Measurements from ENCODE around the gene GALNT18. TPM values are rescaled to one million over a fixed set of nuclear protein-coding genes. Genes with fewer than 3 reads are reported as not detected.

GALNT18 gene
- total and polyA plus RNA-seq, 9 donors, result 3.0 to 13.2 (median 7.7) TPM

GRCh38 chr11:11253995-11254394 lies 367.8 kb downstream of the GALNT18 start:
- TF ChIP-seq EP300 (IDR thresholded peaks at IDR 0.05) (no peak), POLR2A (IDR thresholded peaks at IDR 0.05) (no peak), CTCF (IDR thresholded peaks at IDR 0.05) (no peak)
- H3K27ac ChIP-seq, result no peak overlapping the region
- H3K4me1 ChIP-seq (ENCODE audit: insufficient read depth), result no peaks in the 10 kb centered on the region
- no peak for DNase-seq
- H3K4me3 ChIP-seq, result no peak overlapping the region
- no peaks in the 10 kb centered on the region for H3K27me3 ChIP-seq
- no peaks in the 10 kb centered on the region for H3K9me3 ChIP-seq
- intact Hi-C loops (cut with DNase I), result no loop called here
- H3K36me3 ChIP-seq, result no peaks in the 10 kb centered on the region
- 73 to 80% (median 79%) methylated on average over 5 of the region's 5 CpGs for WGBS, 3 donors

GRCh38 chr11:11253497-11253896 lies 368.3 kb downstream of the GALNT18 start:
- DNase-seq, result no peak
- Histone ChIP-seq H3K9me3 (no peaks in the 10 kb centered on the region), H3K4me3 (no peak overlapping the region), H3K36me3 (no peaks in the 10 kb centered on the region), H3K27me3 (no peaks in the 10 kb centered on the region), H3K4me1 (ENCODE audit: insufficient read depth) (no peaks in the 10 kb centered on the region), H3K27ac (no peak overlapping the region)
- TF ChIP-seq EP300 (IDR thresholded peaks at IDR 0.05), result no peak
- TF ChIP-seq CTCF (IDR thresholded peaks at IDR 0.05), result no peak
- no peak for TF ChIP-seq POLR2A (IDR thresholded peaks at IDR 0.05)
- 68 to 83% (median 74%) methylated on average over 3 to 4 of the region's 4 CpGs for WGBS, 3 donors
- intact Hi-C loops (cut with DNase I), result no loop called here

- TF ChIP-seq EP300 (IDR thresholded peaks at IDR 0.05) (no peak), CTCF (IDR thresholded peaks at IDR 0.05) (no peak), POLR2A (IDR thresholded peaks at IDR 0.05) (no peak)
- no peak overlapping the region for H3K27ac ChIP-seq
- no peak for DNase-seq
- no peaks in the 10 kb centered on the region for H3K36me3 ChIP-seq
- WGBS, 3 donors, result 74 to 81% (median 79%) methylated on average over 6 of the region's 6 CpGs
- H3K27me3 ChIP-seq, result no peaks in the 10 kb centered on the region
- H3K4me3 ChIP-seq, result no peak overlapping the region
- intact Hi-C loops (cut with DNase I), result no loop called here
- no peaks in the 10 kb centered on the region for H3K9me3 ChIP-seq
- no peaks in the 10 kb centered on the region for H3K4me1 ChIP-seq (ENCODE audit: insufficient read depth)
Observed at GRCh38 chr11:11252403-11252802, 369.4 kb downstream of the GALNT18 start.

GRCh38 chr11:11251394-11251970 lies 370.3 kb downstream of the GALNT18 start:
- H3K36me3 ChIP-seq, result no peaks in the 10 kb centered on the region
- 82 to 90% (median 86%) methylated on average over 4 of the region's 4 CpGs for WGBS, 3 donors
- H3K4me1 ChIP-seq (ENCODE audit: insufficient read depth), result no peaks in the 10 kb centered on the region
- TF ChIP-seq CTCF (IDR thresholded peaks at IDR 0.05), result no peak
- TF ChIP-seq POLR2A (IDR thresholded peaks at IDR 0.05), result no peak
- no peak for TF ChIP-seq EP300 (IDR thresholded peaks at IDR 0.05)
- no peak overlapping the region for H3K4me3 ChIP-seq
- no peaks in the 10 kb centered on the region for H3K9me3 ChIP-seq
- no peak for DNase-seq
- H3K27me3 ChIP-seq, result no peaks in the 10 kb centered on the region
- intact Hi-C loops (cut with DNase I), result no loop called here
- no peak overlapping the region for H3K27ac ChIP-seq

Data from ovary (tissue), 9 donors.